GM19035 (cell line): ENCODE results near the gene NDUFS8.

Experiments used
- ATAC-seq: cut with Tn5 transposase; IDR thresholded peaks from one replicate; pipeline ENCODE4 v1.9.1; 2021; ENCODE audit not compliant: unreplicated experiment

The NDUFS8 gene

GRCh38 chr11:68002938-68003845 is 27.3 kb upstream of the NDUFS8 start:
- ATAC-seq: peak; percentile 50

- ATAC-seq: peak; percentile 65
Observed at GRCh38 chr11:68003846-68004550, 26.5 kb upstream of the NDUFS8 start, which contains the start of gene UNC93B1. Gene UNC93B1 (minus strand): TSS chr11:68004097. CDS start chr11:68004043, 54 bp downstream.

GRCh38 chr11:68004551-68005335 is 25.7 kb upstream of the NDUFS8 start:
- ATAC-seq: no peak

GRCh38 chr11:68006606-68007166 is 23.8 kb upstream of the NDUFS8 start:
- no peak for ATAC-seq

GRCh38 chr11:68007498-68008380 is 22.7 kb upstream of the NDUFS8 start:
- ATAC-seq: no peak

- ATAC-seq: no peak
Observed at GRCh38 chr11:68008381-68009337, 21.8 kb upstream of the NDUFS8 start.

GRCh38 chr11:68009391-68010089 is 20.9 kb upstream of the NDUFS8 start:
- no peak for ATAC-seq

- no peak for ATAC-seq
Observed at GRCh38 chr11:68010090-68011041, 20.1 kb upstream of the NDUFS8 start, which contains the start of gene ALDH3B1. Gene ALDH3B1 (plus strand): TSS chr11:68010327. CDS start chr11:68015298, 4,971 bp downstream.

- no peak for ATAC-seq
Observed at GRCh38 chr11:68011051-68011943, 19.2 kb upstream of the NDUFS8 start.

- no peak for ATAC-seq
Observed at GRCh38 chr11:68012044-68012842, 18.2 kb upstream of the NDUFS8 start.

GRCh38 chr11:68012843-68013610 is 17.5 kb upstream of the NDUFS8 start:
- no peak for ATAC-seq

GRCh38 chr11:68013611-68014156 is 16.8 kb upstream of the NDUFS8 start:
- no peak for ATAC-seq

GRCh38 chr11:68014157-68014946 is 16.1 kb upstream of the NDUFS8 start:
- no peak for ATAC-seq
